HuH-7 (cell line): ENCODE data around the gene UPF3B.
"Not testable (repeated sequence)": the region's sequence is repeated elsewhere in the genome, so short reads cannot be mapped to it uniquely, and the experiment has no call there.

Source experiments
- DNase-seq: peaks from one replicate; pipeline ENCODE4 v3.0.0; 2011; ENCODE audit warnings: low spot score

Gene UPF3B, protein sequence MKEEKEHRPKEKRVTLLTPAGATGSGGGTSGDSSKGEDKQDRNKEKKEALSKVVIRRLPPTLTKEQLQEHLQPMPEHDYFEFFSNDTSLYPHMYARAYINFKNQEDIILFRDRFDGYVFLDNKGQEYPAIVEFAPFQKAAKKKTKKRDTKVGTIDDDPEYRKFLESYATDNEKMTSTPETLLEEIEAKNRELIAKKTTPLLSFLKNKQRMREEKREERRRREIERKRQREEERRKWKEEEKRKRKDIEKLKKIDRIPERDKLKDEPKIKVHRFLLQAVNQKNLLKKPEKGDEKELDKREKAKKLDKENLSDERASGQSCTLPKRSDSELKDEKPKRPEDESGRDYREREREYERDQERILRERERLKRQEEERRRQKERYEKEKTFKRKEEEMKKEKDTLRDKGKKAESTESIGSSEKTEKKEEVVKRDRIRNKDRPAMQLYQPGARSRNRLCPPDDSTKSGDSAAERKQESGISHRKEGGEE

DNA sequence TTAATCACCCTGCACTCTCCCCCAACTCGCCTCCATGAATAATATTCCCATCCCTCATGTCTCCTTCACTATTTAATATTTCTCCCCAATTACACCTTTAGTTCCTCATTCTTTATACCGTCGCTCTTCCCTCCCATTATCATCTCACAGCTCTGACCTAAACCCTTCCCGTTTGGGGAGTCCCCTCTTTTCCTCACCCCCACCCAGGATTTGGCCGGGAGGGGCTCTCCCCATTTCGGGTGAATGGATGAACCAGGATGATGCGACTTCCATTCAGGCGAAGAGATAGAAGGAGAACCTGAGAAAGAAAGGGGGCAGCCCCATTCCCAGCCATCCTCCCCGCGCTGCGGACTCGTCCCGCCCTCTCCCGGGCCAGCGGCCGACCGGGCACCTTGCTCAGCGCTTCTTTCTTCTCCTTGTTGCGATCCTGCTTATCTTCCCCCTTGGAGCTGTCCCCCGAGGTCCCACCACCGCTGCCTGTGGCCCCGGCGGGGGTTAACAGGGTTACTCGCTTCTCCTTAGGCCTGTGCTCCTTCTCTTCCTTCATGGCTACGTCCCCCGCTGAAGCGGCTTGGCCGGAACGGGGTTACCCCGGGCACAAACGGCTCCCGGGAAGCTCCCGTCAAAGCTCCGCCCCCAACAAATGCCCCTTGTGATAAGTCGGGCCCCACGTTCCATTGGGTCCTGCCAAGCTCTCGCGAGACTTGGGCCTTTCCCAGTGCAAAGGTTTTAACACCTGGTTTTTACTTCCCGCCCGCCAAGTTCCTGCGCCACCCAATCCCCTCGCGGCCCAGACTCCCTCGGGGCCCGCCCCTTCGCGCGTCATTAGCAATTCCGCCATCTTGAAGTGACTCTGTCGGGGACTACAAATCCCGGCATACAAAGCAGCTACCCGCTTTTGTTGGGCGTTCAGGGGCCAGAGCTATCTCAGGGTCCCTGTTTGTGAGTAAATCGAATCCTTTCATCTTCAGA, at the start of gene UPF3B:
Gene UPF3B (minus strand): TSS at position 582 of the 972 bp plus-strand sequence. CDS start 35 bp downstream, at position 547.
- peak; percentile 80 for DNase-seq

DNA sequence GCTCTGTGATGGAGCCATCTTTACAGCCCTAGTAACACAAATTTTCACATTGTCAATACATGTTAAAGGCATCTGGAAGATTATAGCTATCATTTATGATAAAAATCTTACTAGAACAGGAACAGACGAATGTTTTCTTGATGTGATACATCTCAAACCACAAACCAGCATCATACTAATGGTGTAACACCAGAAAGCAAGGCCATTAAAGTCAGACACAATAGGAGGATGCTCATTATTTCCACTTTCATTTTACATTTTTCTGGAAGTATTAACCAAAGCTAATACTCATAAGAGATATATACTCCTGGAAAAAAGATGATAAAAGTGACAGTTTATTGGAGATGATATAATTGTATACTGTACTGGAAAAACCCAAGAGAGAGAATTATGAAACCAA, 48.2 kb upstream of the UPF3B start:
- DNase-seq, result no peak

DNA sequence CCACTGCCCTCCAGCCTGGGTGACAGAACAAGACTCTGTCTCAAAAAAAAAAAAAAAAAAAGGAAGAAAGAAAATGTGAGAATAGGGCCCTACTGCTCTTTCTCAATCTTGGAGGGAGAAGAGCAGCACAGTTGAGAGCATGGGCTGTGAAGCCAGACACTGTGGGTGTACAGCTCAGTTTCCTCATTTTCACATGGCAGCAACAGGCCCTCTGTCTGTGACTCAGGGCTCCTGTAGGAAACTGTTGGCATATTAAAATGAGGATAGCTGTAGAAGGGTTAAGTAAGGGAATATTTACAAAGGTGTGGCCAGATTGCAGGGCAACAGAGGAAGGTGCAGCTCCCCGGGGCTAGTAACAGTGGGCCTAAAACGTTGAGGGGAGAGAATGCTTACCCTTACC, 46.4 kb upstream of the UPF3B start:
- peak; percentile 23 for DNase-seq

DNA sequence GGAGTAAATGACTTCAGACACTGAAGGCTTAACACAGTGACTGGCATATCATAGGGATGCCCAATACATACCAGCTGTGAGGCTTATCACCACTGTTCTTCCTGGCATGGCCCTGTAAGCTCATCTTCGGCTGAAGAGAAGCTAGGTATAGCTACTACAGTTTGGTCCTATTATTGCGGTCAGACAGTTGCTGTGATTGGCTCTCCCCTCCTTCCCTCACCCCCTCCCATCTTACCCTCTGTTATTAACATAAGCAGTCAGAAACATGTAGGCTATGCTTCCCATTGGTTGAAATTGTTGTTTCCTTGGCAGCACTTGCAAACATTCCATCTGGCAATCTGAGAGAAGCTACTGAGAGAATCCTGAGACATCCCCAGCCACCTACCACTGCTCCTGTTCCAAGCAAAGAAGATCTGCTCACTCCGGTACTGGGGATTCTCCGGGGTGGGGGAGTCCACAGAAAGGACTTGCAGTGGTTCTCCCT, 43.1 kb upstream of the UPF3B start, which contains the start of gene AKAP14:
Gene AKAP14 (plus strand): TSS at position 51 of the 484 bp plus-strand sequence. CDS start 7,331 bp downstream, outside the sequence.
- DNase-seq, result no peak

DNA sequence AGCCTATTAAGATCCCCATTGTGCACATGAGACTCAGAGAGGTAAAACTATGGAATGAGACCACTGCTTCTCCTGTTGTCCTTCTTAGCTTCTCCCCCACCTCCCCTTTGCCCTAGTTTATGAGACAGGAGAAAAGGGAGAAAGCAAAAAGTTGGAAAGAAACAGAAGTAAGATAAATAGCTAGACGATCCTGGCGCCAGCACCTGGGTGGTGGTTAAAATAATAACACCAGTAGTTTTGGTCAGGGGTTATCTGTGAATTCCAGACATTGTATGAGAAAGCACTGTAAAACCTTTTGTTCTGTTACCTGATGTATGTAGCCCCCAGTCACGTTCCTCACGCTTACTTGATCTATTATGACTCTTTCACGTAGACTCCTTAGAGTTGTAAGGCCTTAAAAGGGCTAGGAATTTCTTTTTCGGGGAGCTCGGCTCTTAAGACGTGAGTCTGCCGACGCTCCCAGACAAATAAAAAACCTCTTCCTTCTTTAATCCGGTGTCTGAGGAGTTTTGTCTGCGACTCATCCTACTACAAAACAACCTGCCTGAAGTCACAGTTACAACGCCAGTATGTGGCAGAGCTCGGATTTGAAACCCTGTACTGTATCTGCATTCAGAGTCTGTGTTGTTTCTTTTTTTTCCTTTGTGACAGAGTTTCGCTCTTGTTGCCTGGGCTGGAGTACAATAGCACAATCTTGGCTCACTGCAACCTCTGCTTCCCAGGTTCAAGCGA, 39.4 kb upstream of the UPF3B start:
- DNase-seq, result not testable (repeated sequence)

DNA sequence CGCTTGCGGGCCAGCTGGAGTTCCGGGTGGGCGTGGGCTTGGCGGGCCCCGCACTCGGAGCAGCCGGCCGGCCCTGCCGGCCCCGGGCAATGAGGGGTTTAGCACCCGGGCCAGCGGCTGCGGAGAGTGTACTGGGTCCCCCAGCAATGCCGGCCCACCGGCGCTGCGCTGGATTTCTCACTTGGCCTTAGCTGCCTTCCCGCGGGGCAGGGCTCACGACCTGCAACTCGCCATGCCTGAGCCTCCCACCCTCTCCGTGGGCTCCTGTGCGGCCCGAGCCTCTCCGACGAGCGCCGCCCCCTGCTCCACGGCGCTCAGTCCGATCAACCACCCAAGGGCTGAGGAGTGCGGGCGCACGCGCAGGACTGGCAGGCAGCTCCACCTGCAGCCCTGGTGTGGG, 37.9 kb upstream of the UPF3B start:
- DNase-seq, result not testable (repeated sequence)

DNA sequence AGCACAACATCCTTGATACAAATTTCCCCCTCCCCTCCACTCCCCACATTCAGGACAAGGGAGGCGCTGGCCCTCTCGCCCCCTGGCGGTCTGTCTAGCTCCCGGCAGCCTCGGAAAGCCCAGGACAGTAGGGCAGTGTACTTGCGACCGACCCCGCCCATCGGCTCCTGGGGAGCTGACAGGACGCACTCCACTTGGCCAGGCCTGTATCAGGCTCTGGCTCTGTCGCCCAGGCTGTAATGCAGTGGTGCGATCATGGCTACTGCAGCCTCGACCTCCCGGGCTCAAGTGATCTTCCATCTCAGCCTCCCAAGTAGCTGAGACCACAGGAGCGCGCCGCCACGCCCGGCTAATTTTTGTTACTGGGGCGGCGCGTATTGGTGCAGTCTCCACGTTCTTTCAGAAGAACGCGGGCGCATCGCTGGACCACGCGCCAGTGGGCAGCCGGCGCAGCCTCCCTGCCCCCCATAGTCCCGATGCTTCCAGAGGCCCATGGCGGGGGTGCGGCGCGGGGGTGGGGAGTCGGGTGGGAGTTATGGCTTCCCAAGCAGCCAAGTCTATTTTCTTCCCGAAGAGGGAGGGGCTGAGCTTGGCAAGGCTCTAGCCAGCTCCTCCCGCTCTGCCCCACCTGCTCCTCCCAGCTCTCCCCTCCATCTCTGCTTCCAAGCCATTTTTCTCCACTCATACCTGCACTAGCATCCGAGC, 35.1 kb upstream of the UPF3B start:
- peak; percentile 73 for DNase-seq

DNA sequence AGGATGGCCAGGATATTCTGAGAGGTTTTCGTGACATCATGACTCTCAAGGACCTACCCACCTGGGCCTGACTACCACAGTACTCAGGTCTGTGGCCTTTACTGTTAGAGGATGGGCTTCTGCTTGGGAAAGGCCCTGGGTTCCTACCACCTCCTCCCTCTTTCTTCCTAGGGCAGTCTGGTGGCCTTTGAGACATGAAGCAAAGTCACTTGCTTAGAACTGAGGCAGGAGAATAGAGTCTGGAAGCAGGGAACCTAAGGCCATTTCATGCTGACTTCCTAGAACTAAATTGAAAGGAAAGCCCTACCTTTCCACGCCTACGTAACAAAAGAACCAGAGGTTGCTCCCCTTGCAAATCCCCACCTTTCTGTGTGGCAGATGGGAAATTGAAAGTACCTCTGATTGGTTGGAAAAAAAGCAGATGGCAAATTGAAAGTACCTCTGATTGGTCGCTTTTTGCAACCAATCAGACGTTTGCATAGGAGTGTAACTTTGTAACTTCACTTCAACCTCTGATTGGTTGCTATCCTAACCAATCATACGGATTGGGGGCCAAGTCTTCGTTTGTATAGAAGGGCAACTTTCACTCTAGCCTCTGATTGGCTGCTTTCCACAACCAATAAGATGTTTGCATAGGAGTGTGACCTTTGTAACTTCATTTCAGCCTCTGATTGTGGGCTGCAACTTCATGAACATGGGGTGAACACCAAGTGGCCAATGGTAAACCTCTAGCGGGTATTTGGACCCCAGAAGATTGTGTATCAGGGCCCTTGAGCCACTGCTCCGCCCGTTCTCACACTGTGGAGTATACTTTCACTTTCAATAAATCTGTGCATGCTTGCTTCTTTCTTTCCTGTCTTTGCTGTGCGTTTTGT, 33.0 kb upstream of the UPF3B start:
- peak; percentile 48 for DNase-seq

DNA sequence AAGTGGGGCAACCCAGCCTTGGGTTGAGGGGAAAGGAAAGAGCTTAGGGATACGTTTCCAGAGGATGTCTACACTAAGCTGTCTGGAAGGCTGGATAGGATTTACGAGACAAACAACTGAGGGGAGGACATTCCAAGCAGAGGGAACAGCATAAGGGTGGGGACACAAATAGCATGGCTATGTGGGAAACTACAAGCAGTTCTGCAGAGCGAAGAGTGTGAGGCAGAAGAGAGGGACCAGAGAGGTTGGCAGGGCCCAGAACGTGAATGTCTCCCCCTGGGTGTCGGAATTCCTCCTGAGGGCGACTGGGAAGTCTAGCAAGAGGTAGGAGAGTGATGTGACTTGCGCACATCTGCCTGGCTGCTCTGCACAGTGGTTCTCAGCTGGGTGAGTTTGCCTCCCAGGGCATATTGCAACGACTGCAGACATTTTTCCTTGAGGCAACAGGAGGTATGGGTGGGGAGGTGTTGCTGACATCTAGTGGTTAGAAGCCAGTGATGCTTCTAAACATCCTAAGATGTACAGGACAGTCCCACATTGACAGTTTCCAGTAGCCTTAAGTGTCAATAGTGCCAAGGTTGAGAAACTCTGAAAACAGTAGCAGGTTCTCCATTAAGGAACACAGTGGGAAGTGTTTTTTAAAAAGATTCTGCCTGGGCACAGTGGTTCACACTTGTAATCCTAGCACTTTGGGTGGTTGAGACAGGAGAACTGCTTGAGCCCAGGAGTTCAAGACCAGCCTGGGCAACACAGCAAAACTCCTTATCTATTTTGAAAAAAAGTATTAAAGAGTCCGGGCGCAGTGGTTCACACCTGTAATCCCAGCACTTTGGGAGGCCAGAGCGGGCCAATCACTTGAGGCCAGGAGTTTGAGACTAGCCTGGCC, 28.0 kb upstream of the UPF3B start:
- peak; percentile 68 for DNase-seq

DNA sequence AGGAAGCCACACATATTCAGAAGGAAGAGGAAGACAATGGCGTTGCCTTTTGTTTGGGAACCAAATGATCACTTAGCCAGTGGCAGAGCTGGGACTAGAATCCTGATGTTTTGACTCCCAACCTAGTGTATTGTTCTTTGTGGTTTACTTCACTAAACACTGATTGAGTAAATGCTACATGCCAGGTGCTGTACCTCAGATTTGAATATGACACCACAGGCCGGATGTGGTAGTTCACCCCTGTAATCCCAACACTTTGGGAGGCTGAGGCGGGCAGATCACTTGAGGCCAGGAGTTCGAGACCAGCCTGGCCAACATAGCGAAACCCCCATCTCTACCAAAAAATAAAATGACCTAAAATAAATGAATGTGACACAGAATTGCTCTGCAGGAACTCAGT, 27.3 kb upstream of the UPF3B start:
- no peak for DNase-seq

DNA sequence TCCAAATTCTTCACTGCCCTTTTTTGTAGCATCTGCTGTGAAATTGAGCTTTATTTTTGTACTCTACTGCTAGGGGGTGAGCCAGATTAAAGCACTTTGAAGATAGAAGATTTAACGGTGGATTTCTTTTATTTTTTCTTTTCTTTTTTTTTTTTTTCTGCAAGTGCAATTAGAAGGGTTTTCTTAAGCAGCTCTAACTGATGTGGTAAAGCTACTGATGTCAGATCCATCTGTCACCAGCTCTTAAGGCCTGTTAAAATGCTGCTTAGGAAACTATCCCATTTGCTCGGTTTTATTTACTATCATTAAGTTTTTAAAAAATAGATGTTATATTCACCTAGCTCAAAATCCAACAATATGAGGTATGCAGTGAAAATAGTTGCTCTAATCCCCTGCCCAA, 26.0 kb upstream of the UPF3B start:
- DNase-seq, result no peak

DNA sequence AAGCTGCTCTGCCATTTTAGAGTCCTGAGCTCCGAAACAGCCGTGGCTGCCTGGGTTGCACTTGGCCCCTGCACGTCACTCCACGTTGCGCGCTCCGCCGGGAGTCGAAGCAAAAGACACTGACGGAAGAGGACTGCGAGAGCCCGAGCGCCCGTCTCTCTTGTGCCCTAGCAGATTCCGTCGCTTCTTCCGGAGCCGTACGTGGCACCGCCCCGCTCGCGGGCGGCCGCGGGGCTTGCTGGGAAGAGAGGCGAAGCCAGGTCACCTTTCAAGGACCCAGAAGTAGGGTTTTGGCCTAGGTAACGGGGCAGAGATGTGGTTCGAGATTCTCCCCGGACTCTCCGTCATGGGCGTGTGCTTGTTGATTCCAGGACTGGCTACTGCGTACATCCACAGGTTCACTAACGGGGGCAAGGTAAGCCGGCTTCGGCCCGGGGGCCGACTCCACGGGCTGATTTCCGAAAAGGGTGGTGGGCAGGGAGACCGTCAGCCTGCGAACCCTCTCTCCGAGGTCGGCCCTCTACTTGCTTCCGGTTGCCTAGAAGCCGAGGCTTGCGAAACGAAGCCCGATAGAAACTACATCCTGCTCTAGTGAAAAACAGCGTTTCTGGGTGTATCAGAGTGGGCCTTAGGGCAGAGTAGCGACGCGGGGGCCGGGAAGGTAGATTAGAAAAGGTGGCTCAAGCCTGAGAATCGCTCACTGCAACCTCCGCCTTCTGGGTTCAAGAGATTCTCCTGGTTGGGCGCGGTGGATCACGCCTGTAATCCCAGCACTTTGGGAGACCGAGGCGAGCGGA, 19.0 kb upstream of the UPF3B start, which contains the start of the genes NDUFA1 and RNF113A:
Gene NDUFA1 (plus strand): TSS at position 234 of the 797 bp plus-strand sequence. CDS start 80 bp downstream, at position 314.
Gene RNF113A (minus strand): TSS at position 135 of the 797 bp plus-strand sequence. CDS start 120 bp downstream, at position 15.
- peak; percentile 68 for DNase-seq

DNA sequence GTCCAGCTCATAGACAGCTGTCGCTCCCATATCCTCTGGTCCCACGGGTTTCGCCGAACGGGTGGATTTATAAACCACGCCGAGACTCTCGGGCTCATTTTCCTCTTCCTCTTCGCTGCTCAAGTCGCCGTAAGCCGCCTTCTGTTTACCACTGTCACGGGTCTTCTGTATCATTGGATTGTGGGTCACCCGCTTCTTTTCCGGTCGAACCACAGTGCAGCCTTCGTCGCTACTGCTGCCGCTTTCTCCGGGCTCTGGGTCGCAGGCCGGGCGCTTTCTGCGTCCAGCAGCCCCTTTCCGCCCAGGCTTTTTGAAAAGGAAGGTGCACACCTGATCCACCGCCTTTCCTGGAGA, 18.5 kb upstream of the UPF3B start:
- no peak for DNase-seq

DNA sequence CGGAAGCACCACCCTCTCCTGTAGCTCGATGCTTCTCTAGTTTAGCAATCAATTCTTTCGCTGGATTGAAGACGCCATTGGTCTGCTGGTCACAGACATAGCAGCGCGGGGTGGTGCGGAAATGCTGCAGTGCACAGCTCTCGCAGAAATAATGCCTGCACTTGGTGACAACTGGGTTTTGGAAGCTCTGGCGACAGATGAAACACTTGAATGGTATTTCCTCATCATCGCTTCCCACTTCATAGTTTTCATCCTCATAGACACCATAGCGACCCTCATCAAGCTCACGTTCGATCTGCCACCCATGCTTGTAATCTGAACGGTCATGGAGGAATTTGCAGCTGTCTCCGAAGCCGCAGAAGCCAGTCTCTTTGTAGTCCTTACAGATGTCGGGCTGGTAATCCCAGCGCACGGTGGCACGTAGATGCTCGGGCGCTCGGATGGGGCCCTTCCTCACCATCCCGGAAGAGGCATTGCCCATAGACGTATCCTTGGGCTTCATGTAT, 17.9 kb upstream of the UPF3B start:
- DNase-seq, result no peak

DNA sequence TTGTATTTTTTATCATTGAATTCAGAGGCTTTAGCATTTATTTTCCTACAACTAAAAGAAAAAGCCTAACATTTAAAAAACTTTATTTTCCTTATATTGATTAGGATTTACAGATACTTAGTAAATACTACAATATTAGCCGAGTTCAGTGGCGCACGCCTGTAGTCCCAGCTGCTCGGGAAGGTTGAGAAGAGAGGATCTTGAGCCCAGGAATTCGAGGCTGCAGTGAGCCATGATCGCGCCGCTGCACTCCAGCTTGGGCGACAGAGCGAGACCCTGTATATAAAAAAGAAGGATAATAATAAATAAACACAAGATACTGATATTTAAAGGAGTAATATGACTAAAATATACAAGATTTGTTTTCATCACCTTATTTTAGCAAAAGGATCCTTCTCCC, 681 bp upstream of the UPF3B start:
- DNase-seq, result no peak

DNA sequence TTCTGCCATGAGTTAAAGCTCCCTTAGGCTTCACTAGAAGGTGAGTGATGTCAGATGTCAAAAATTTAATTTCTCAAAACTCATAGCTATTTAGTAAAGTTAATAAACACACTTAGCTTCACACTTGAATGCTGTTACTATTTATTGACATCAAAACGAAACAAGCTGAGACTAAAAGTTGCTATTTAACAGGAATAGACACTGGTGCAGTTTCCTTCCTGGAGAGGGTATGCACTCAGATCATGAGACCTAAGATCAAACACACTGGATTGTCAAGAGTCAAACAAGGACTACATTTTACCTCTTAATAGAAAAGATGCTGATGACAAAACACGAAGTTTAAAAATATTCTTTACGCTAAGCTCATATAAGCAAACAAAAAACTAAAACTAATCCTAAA, 18.9 kb downstream of the UPF3B start:
- DNase-seq, result no peak

DNA sequence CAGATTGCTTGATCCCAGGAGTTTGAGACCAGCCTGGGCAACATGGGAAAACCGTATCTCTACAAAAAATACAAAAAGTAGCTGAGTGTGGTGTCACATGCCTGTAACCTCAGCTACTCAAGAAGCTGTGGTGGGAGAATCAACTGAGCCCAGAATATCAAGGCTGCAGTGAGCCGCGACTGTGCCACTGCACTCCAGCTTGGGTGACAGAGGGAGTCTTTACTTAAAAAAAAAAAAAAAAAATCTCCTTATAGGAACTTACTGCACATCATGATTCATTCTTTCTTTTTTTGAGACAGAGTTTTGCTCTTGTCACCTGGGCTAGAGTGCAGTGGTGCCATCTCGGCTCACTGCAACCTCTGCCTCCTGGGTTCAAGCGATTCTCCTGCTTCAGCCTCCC, 24.3 kb downstream of the UPF3B start:
- no peak for DNase-seq
